GM12878 (cell line): ENCODE measurements around the gene CDC14A. TPM values are rescaled to one million over a fixed set of nuclear protein-coding genes. Genes with fewer than 3 reads are reported as not detected.

ENCODE experiments used
- ATAC-seq: fragments of 200-7000 bp; cut with Tn5 transposase; 3 replicates; pipeline ENCODE4 v1.9.1; 2020; ENCODE audit warnings: mild to moderate bottlenecking, moderate library complexity
- BruUV-seq: library from RNA; stranded (reverse); fragments of 400-500 nt; replicated peaks from 2 replicates; lab custom pipeline; 2021; lab: Mats Ljungman, UMichigan
- CTCF ChIA-PET: fragments of 300-600 bp; sonication (Branson Sonifier 250); formaldehyde crosslinking; extraction: SDS; loops from one replicate; lab custom pipeline; 2021; ENCODE audit warnings: inconsistent platforms; lab: Yijun Ruan, JAX
- POLR2A ChIA-PET: fragments of 350-600 bp; formaldehyde crosslinking; extraction: SDS; loops from one replicate; lab custom pipeline; 2021; ENCODE audit warnings: inconsistent platforms; lab: Charles Lee
- RAD21 ChIA-PET: fragments of 300-600 bp; sonication (Branson Sonifier 250); formaldehyde crosslinking; loops from one replicate; lab custom pipeline; 2023; ENCODE audit warnings: antibody characterized with exemption; ENCODE audit not compliant: unreplicated experiment; lab: Charles Lee
- SMC1A ChIA-PET: fragments of 300-600 bp; sonication (Branson Sonifier 250); formaldehyde crosslinking; loops from one replicate; lab custom pipeline; 2023; ENCODE audit not compliant: unreplicated experiment, uncharacterized antibody; lab: Charles Lee
- DNase-seq: peaks from one replicate; pipeline ENCODE4 v3.0.0-alpha.2; 2011; ENCODE audit warnings: low read depth, low spot score
- FAIRE-seq: peaks from 3 replicates; lab custom pipeline; 2011; peaks lifted over from hg19 to GRCh38; lab: Jason Lieb, UNC
- H2AFZ ChIP-seq: 2 replicates; pipeline ENCODE4 v1.6.0; 2011; ENCODE audit warnings: low read depth, low read length, control low read depth; ENCODE audit not compliant: control insufficient read depth
- H3K27ac ChIP-seq: 2 replicates; pipeline ENCODE4 v1.5.1; 2011; ENCODE audit warnings: control low read depth; ENCODE audit not compliant: control insufficient read depth, insufficient read depth
- H3K27me3 ChIP-seq, 2 experiments: replicated peaks in 1 of 2; 2 replicates each; pipeline versions ENCODE4 v1.6.0 to v1.6.1; 2011; ENCODE audit warnings: low read length in 1 of 2; ENCODE audit not compliant: control insufficient read depth in 2 of 2, insufficient read depth in 2 of 2
- H3K36me3 ChIP-seq, 2 experiments: 2 replicates each; pipeline ENCODE4 v1.5.1; 2011; ENCODE audit warnings: low read length in 1 of 2; ENCODE audit not compliant: control insufficient read depth in 2 of 2, insufficient read depth in 2 of 2
- H3K4me1 ChIP-seq: 2 replicates; pipeline ENCODE4 v1.6.1; 2011; ENCODE audit warnings: mild to moderate bottlenecking, low read length, moderate library complexity, mixed read lengths; ENCODE audit not compliant: control insufficient read depth, insufficient read depth
- H3K4me2 ChIP-seq: 2 replicates; pipeline ENCODE4 v1.6.0; 2011; ENCODE audit warnings: control low read depth; ENCODE audit not compliant: control insufficient read depth, insufficient read depth
- H3K4me3 ChIP-seq: fragments of 200-600 bp; sonication (generic); 2 replicates; pipeline ENCODE4 v1.5.1; 2016
- H3K79me2 ChIP-seq: 2 replicates; pipeline ENCODE4 v1.6.0; 2011; ENCODE audit warnings: low read length; ENCODE audit not compliant: control insufficient read depth, insufficient read depth
- H3K9ac ChIP-seq: 2 replicates; pipeline ENCODE4 v1.8.0; 2011; ENCODE audit warnings: low read length, control low read depth, mixed read lengths; ENCODE audit not compliant: control insufficient read depth, insufficient read depth
- H3K9me3 ChIP-seq: replicated peaks from 3 replicates; pipeline ENCODE4 v1.5.1; 2011; ENCODE audit warnings: mild to moderate bottlenecking, low read length; ENCODE audit not compliant: control insufficient read depth, insufficient read depth
- H4K20me1 ChIP-seq: 2 replicates; pipeline ENCODE4 v1.6.0; 2011; ENCODE audit not compliant: control insufficient read depth, insufficient read depth
- CREB1 ChIP-seq: IDR thresholded peaks from 2 replicates; pipeline ENCODE4 v1.6.1; 2012; ENCODE audit warnings: low read depth, mild to moderate bottlenecking, inconsistent platforms
- FOS ChIP-seq: IDR thresholded peaks from 3 replicates; pipeline ENCODE4 v1.6.1; 2011; ENCODE audit warnings: borderline replicate concordance; ENCODE audit not compliant: insufficient read length; ENCODE audit errors: extremely low read depth
- GABPA ChIP-seq: IDR thresholded peaks from 2 replicates; pipeline ENCODE4 v1.6.1; 2014; ENCODE audit warnings: antibody characterized with exemption, low read depth, mild to moderate bottlenecking, inconsistent platforms
- HDAC6 ChIP-seq: fragments of 200-600 bp; sonication (generic); IDR thresholded peaks from one replicate; pipeline ENCODE4 v1.8.0; 2017; ENCODE audit warnings: antibody characterized with exemption; ENCODE audit not compliant: unreplicated experiment
- KDM1A ChIP-seq: fragments of 200-600 bp; sonication (generic); IDR thresholded peaks from 2 replicates; pipeline ENCODE4 v1.6.1; 2016; ENCODE audit warnings: borderline replicate concordance
- KLF5 ChIP-seq: fragments of 450-650 bp; IDR thresholded peaks from 2 replicates; pipeline ENCODE4 v1.6.1; 2014; ENCODE audit warnings: mild to moderate bottlenecking; ENCODE audit not compliant: partially characterized antibody
- MXI1 ChIP-seq: fragments of 150-350 bp; IDR thresholded peaks from 2 replicates; pipeline ENCODE4 v1.6.1; 2011; ENCODE audit warnings: low read depth, mild to moderate bottlenecking, inconsistent platforms, low read length, improper control_type of control experiment
- RAD51 ChIP-seq: fragments of 450-650 bp; IDR thresholded peaks from 2 replicates; pipeline ENCODE4 v1.6.1; 2016; ENCODE audit warnings: moderate library complexity, mild to moderate bottlenecking, inconsistent platforms
- SPI1 ChIP-seq: IDR thresholded peaks from 2 replicates; pipeline ENCODE4 v1.6.1; 2011; ENCODE audit warnings: low read depth, mild to moderate bottlenecking, low read length, moderate library complexity, borderline replicate concordance; ENCODE audit not compliant: insufficient read depth
- STAT3 ChIP-seq: IDR thresholded peaks from 2 replicates; pipeline ENCODE4 v1.6.1; 2011; ENCODE audit warnings: low read depth, low read length, improper control_type of control experiment
- TCF7 ChIP-seq: IDR thresholded peaks from 2 replicates; pipeline ENCODE4 v1.6.1; 2014; ENCODE audit warnings: antibody characterized with exemption, borderline replicate concordance
- WGBS: methylation state at CpG from one replicate; pipeline ENCODE4 v1.1.6; 2016; ENCODE audit warnings: low lambda C conversion rate; ENCODE audit not compliant: insufficient replicate concordance, insufficient coverage; ENCODE audit errors: missing lambda C conversion rate; 5-methylcytosine and 5-hydroxymethylcytosine counted together
- in situ Hi-C: fragments of 300-500 bp; cut with MboI; formaldehyde crosslinking; loops from 9 replicates; pipeline ENCODE4 v1.14.3; 2018; ENCODE audit warnings: mixed read lengths
- intact Hi-C: fragments of 100-400 bp; cut with micrococcal nuclease; formaldehyde crosslinking; loops from one replicate; pipeline ENCODE4 v1.14.2; 2022; ENCODE audit not compliant: unreplicated experiment
- polyA plus RNA-seq, 11 experiments: library from polyadenylated mRNA; depleted of rRNA in 4 of 11; unstranded in 6 of 11; stranded (reverse) in 5 of 11; fragments of >200 nt; fragmentation: Nextera tagmentation in 4 of 11; fragmentation: Illumina TruSeq in 1 of 11; extraction: Ambion mirVana in 4 of 11; extraction: Trizol in 1 of 11; gene quantifications; 1 replicate in 1 of 11; 2 replicates in 10 of 11; pipeline versions ENCODE4 v1.2.1 to v1.2.3, GENCODE V29; 2011 to 2016; ENCODE audit warnings: inconsistent platforms in 2 of 11, missing spikeins in 2 of 11, low read depth in 1 of 11
- total RNA-seq, 4 experiments: library from RNA; depleted of rRNA in 3 of 4; stranded (reverse); fragments of >200 nt in 3 of 4; fragmentation: Illumina TruSeq in 1 of 4; extraction: Trizol in 1 of 4; gene quantifications; 2 replicates each; pipeline versions ENCODE4 v1.2.1 to v1.2.3, GENCODE V29; 2013 to 2021
- TF ChIP-seq, protein P1 (sequence below): fragments of 450-650 bp; IDR thresholded peaks from 2 replicates; pipeline ENCODE4 v1.6.1; 2017; ENCODE audit warnings: mild to moderate bottlenecking, moderate library complexity
- TF ChIP-seq, protein P2 (sequence below): fragments of 450-650 bp; conservative IDR thresholded peaks from 2 replicates; pipeline ENCODE4 v1.6.1; 2017; ENCODE audit warnings: mild to moderate bottlenecking, moderate library complexity

CDC14A gene
- total and polyA plus RNA-seq, 10 of the 15 experiments (the other 5 are each of a cell fraction or from before 2014, with no cell fraction given) = 1.5 to 7.1 (median 5.5) TPM

DNA sequence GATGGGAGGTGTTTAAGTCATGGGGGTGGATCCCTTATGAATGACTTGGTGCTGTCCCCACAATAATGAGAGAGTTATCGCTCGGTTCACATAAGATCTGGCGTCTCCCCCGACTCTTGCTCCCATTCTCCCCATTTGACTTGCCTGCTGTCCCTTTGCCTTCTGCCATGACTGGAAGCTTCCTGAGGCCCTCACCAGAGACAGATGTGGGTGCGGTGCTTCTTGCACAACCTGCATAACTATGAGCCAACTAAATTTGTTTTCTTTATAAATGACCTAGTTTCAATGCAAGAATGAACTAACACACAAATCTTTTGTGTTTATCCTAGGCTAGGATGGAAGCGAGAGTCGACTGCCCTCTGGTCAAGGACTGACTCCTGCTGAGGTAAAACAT is 31.2 kb upstream of the CDC14A start:
- DNase-seq = no peak
- BruUV-seq = no TSS peak
- FAIRE-seq = no peak
- H3K36me3 ChIP-seq = no peaks in the 10 kb centered on the region
- no peak overlapping the region for H3K27ac ChIP-seq
- ChIA-PET RAD21 (no interaction called here), CTCF (no interaction called here), SMC1A (no interaction called here), POLR2A (no interaction called here)
- no peaks in the 10 kb centered on the region for H3K4me1 ChIP-seq
- no peak overlapping the region for H3K4me2 ChIP-seq
- TF ChIP-seq, protein P1, sequence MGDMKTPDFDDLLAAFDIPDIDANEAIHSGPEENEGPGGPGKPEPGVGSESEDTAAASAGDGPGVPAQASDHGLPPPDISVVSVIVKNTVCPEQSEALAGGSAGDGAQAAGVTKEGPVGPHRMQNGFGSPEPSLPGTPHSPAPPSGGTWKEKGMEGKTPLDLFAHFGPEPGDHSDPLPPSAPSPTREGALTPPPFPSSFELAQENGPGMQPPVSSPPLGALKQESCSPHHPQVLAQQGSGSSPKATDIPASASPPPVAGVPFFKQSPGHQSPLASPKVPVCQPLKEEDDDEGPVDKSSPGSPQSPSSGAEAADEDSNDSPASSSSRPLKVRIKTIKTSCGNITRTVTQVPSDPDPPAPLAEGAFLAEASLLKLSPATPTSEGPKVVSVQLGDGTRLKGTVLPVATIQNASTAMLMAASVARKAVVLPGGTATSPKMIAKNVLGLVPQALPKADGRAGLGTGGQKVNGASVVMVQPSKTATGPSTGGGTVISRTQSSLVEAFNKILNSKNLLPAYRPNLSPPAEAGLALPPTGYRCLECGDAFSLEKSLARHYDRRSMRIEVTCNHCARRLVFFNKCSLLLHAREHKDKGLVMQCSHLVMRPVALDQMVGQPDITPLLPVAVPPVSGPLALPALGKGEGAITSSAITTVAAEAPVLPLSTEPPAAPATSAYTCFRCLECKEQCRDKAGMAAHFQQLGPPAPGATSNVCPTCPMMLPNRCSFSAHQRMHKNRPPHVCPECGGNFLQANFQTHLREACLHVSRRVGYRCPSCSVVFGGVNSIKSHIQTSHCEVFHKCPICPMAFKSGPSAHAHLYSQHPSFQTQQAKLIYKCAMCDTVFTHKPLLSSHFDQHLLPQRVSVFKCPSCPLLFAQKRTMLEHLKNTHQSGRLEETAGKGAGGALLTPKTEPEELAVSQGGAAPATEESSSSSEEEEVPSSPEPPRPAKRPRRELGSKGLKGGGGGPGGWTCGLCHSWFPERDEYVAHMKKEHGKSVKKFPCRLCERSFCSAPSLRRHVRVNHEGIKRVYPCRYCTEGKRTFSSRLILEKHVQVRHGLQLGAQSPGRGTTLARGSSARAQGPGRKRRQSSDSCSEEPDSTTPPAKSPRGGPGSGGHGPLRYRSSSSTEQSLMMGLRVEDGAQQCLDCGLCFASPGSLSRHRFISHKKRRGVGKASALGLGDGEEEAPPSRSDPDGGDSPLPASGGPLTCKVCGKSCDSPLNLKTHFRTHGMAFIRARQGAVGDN = no peak
- no peak for TF ChIP-seq KDM1A
- TF ChIP-seq CREB1 = no peak
- TF ChIP-seq, protein P2, sequence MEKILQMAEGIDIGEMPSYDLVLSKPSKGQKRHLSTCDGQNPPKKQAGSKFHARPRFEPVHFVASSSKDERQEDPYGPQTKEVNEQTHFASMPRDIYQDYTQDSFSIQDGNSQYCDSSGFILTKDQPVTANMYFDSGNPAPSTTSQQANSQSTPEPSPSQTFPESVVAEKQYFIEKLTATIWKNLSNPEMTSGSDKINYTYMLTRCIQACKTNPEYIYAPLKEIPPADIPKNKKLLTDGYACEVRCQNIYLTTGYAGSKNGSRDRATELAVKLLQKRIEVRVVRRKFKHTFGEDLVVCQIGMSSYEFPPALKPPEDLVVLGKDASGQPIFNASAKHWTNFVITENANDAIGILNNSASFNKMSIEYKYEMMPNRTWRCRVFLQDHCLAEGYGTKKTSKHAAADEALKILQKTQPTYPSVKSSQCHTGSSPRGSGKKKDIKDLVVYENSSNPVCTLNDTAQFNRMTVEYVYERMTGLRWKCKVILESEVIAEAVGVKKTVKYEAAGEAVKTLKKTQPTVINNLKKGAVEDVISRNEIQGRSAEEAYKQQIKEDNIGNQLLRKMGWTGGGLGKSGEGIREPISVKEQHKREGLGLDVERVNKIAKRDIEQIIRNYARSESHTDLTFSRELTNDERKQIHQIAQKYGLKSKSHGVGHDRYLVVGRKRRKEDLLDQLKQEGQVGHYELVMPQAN = no peak
- TF ChIP-seq SPI1 = no peak
- TF ChIP-seq MXI1 = no peak
- TF ChIP-seq GABPA = no peak
- no peak for TF ChIP-seq STAT3
- no peak for TF ChIP-seq HDAC6
- TF ChIP-seq FOS = no peak
- no peak for TF ChIP-seq KLF5
- no peak for TF ChIP-seq TCF7
- TF ChIP-seq RAD51 = no peak
- H3K9me3 ChIP-seq = peaks cover 3% of the 10 kb centered on the region; the same call in 1 of the 3 replicates
- 84% methylated on average over 7 of the region's 7 CpGs for WGBS
- no peak overlapping the region for H3K4me3 ChIP-seq
- in situ Hi-C loops = no loop called here
- no peak for ATAC-seq
- intact Hi-C loops = no loop called here
- no peaks in the 10 kb centered on the region for H4K20me1 ChIP-seq
- no peak overlapping the region for H3K9ac ChIP-seq
- no peak overlapping the region for H2AFZ ChIP-seq
- no peaks in the 10 kb centered on the region for H3K27me3 ChIP-seq
- no peaks in the 10 kb centered on the region for H3K79me2 ChIP-seq
